Endodermal cell (in vitro differentiated cells): ENCODE results near the gene MIB2. TPM values are rescaled to one million over a fixed set of nuclear protein-coding genes. Genes with fewer than 3 reads are reported as not detected.
A peak's percentile ranks its signal among the peaks of the same experiment; 100 is the strongest.

ENCODE experiments used
- DNase-seq: peaks from one replicate; pipeline ENCODE4 v3.0.0-alpha.2; 2017
- H3K27ac ChIP-seq: 2 replicates; pipeline ENCODE4 v1.5.1; 2013; ENCODE audit warnings: mild to moderate bottlenecking, low read depth, low read length, moderate library complexity
- H3K27me3 ChIP-seq: 2 replicates; pipeline ENCODE4 v1.6.1; 2013; ENCODE audit warnings: mild to moderate bottlenecking, low read length, moderate library complexity; ENCODE audit not compliant: insufficient read depth, control insufficient read depth, poor library complexity, severe bottlenecking
- H3K36me3 ChIP-seq: 2 replicates; pipeline ENCODE4 v1.7.0; 2013; ENCODE audit warnings: mild to moderate bottlenecking, low read length, moderate library complexity; ENCODE audit not compliant: control insufficient read depth, insufficient read depth
- H3K4me1 ChIP-seq: one replicate; pipeline ENCODE4 v1.7.0; 2013; ENCODE audit warnings: low read length; ENCODE audit not compliant: control insufficient read depth, insufficient read depth
- H3K4me3 ChIP-seq: 2 replicates; pipeline ENCODE4 v1.5.1; 2013; ENCODE audit warnings: mild to moderate bottlenecking, low read length, moderate library complexity
- H3K9ac ChIP-seq: 2 replicates; pipeline ENCODE4 v1.6.1; 2013; ENCODE audit warnings: mild to moderate bottlenecking, low read length, moderate library complexity; ENCODE audit not compliant: poor library complexity, severe bottlenecking; ENCODE audit errors: extremely low read depth
- H3K9me3 ChIP-seq: 2 replicates; pipeline ENCODE4 v1.6.1; 2013; ENCODE audit warnings: mild to moderate bottlenecking, low read length, moderate library complexity; ENCODE audit not compliant: control insufficient read depth
- H3K27ac Mint-ChIP-seq: 2 replicates; pipeline ENCODE4 v1.8.0; 2020; ENCODE audit warnings: mixed read lengths
- H3K27me3 Mint-ChIP-seq: 2 replicates; pipeline ENCODE4 v1.8.0; 2021; ENCODE audit warnings: mild to moderate bottlenecking, mixed read lengths; ENCODE audit not compliant: insufficient read depth
- H3K36me3 Mint-ChIP-seq: 2 replicates; pipeline ENCODE4 v1.8.0; 2020; ENCODE audit warnings: low read depth, mixed read lengths
- H3K4me1 Mint-ChIP-seq: 2 replicates; pipeline ENCODE4 v1.8.0; 2020; ENCODE audit warnings: mixed read lengths
- H3K4me3 Mint-ChIP-seq: 2 replicates; pipeline ENCODE4 v1.8.0; 2020; ENCODE audit warnings: mild to moderate bottlenecking, moderate library complexity, mixed read lengths
- H3K9me3 Mint-ChIP-seq: 2 replicates; pipeline ENCODE4 v1.8.0; 2020; ENCODE audit warnings: mild to moderate bottlenecking, mixed read lengths
- WGBS, 2 experiments: methylation state at CpG; one replicate each; pipeline versions ENCODE4 v1.1.5 to v1.1.7; 2013; ENCODE audit warnings: missing lambda C conversion rate in 2 of 2, mixed read lengths in 1 of 2; ENCODE audit not compliant: insufficient coverage in 1 of 2, insufficient read length in 1 of 2; 5-methylcytosine and 5-hydroxymethylcytosine counted together
- total RNA-seq, 2 donors: library from RNA; stranded (reverse); fragmentation: NEBNext Ultra II Directional in 1 of 2; extraction: Animal tissue kit (Norgen Biotek cat#: 25700) in 1 of 2; gene quantifications; 2 replicates in 1 of 2; 3 replicates in 1 of 2; pipeline ENCODE4 v1.2.1, GENCODE V29; 2021
- TF ChIP-seq, protein P1 (sequence below): fragments of 200-600 bp; sonication (generic); conservative IDR thresholded peaks from 2 replicates; pipeline ENCODE4 v1.5.0; 2021; ENCODE audit warnings: antibody characterized with exemption, mild to moderate bottlenecking

Gene MIB2
- total RNA-seq, 2 donors from 2014 or later, result 77.4 to 97.9 TPM

DNA sequence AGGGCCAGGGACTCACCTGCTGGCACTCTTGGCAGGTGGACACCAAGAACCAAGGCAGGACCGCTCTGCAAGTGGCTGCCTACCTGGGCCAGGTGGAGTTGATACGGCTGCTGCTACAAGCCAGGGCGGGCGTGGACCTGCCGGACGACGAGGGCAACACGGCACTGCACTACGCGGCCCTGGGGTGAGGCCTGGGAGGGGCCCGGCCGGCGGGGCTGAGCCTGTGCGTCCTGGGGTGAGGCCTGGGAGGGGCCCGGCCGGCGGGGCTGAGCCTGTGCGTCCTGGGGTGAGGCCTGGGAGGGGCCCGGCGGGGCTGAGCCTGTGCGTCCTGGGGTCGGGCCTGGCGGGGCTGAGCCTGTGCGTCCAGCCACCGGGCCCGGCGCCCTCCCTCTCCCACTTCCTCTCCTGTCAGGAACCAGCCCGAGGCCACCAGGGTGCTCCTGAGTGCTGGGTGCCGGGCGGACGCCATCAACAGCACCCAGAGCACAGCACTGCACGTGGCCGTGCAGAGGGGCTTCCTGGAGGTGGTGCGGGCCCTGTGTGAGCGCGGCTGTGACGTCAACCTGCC is 12.0 kb downstream of the MIB2 start:
- Histone ChIP-seq H3K4me1 (no peaks in the 10 kb centered on the region), H3K4me3 (no peak overlapping the region), H3K9me3 (no peaks in the 10 kb centered on the region), H3K27me3 (peaks cover 13% of the 10 kb centered on the region), H3K27ac (no peak overlapping the region), H3K9ac (no peak overlapping the region), H3K36me3 (no peaks in the 10 kb centered on the region)
- Mint-ChIP-seq H3K27me3 (peaks cover 12% of the 10 kb centered on the region), H3K27ac (no peak overlapping the region), H3K4me1 (no peaks in the 10 kb centered on the region), H3K4me3 (no peak overlapping the region), H3K36me3 (peaks cover 4% of the 10 kb centered on the region), H3K9me3 (peaks cover 2% of the 10 kb centered on the region)
- WGBS, 2 experiments, result 89 to 95% methylated on average over 16 to 37 of the region's 37 CpGs
- TF ChIP-seq, protein P1, sequence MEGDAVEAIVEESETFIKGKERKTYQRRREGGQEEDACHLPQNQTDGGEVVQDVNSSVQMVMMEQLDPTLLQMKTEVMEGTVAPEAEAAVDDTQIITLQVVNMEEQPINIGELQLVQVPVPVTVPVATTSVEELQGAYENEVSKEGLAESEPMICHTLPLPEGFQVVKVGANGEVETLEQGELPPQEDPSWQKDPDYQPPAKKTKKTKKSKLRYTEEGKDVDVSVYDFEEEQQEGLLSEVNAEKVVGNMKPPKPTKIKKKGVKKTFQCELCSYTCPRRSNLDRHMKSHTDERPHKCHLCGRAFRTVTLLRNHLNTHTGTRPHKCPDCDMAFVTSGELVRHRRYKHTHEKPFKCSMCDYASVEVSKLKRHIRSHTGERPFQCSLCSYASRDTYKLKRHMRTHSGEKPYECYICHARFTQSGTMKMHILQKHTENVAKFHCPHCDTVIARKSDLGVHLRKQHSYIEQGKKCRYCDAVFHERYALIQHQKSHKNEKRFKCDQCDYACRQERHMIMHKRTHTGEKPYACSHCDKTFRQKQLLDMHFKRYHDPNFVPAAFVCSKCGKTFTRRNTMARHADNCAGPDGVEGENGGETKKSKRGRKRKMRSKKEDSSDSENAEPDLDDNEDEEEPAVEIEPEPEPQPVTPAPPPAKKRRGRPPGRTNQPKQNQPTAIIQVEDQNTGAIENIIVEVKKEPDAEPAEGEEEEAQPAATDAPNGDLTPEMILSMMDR, result no peak
- DNase-seq, result peak; percentile 50

DNA sequence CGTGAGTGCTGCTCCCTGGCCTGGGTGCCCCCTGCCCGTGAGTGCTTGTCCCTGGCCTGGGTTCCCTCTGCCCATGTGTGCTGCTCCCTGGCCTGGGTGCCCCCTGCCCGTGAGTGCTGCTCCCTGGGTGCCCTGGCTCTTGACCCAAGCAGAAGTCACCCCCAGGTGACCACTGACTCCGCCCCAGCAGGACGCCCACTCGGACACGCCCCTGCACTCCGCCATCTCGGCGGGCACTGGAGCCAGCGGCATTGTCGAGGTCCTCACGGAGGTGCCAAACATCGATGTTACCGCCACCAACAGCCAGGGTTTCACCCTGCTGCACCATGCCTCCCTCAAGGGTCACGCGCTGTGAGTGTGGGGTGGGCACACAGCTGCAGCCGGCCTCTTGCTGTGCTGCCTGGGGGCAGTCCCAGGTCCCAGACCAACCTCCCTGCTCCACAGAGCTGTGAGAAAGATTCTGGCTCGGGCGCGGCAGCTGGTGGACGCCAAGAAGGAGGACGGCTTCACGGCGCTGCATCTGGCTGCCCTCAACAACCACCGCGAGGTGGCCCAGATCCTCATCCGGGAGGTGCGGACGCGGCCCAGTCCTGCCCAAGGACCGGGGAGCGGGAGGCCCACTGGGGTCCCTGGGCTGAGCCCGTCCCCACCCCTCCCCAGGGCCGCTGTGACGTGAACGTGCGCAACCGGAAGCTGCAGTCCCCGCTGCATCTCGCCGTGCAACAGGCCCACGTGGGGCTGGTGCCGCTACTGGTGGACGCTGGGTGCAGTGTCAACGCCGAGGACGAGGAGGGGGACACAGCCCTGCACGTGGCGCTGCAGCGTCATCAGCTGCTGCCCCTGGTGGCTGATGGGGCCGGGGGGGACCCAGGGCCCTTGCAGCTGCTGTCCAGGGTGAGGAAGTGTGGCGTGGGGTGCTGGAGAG is 12.8 kb downstream of the MIB2 start:
- H3K9me3 ChIP-seq, result no peaks in the 10 kb centered on the region
- Mint-ChIP-seq H3K36me3 (peaks cover 2% of the 10 kb centered on the region), H3K27me3 (peaks cover 12% of the 10 kb centered on the region), H3K4me1 (no peaks in the 10 kb centered on the region), H3K4me3 (no peak overlapping the region), H3K27ac (no peak overlapping the region), H3K9me3 (peaks cover 2% of the 10 kb centered on the region)
- no peak overlapping the region for H3K9ac ChIP-seq
- peak; percentile 48 for DNase-seq
- TF ChIP-seq, protein P1, result no peak
- H3K36me3 ChIP-seq, result no peaks in the 10 kb centered on the region
- no peak overlapping the region for H3K27ac ChIP-seq
- H3K4me3 ChIP-seq, result no peak overlapping the region
- 95 to 96% methylated on average over 32 to 53 of the region's 53 CpGs for WGBS, 2 experiments
- peaks cover 14% of the 10 kb centered on the region for H3K27me3 ChIP-seq
- no peaks in the 10 kb centered on the region for H3K4me1 ChIP-seq

DNA sequence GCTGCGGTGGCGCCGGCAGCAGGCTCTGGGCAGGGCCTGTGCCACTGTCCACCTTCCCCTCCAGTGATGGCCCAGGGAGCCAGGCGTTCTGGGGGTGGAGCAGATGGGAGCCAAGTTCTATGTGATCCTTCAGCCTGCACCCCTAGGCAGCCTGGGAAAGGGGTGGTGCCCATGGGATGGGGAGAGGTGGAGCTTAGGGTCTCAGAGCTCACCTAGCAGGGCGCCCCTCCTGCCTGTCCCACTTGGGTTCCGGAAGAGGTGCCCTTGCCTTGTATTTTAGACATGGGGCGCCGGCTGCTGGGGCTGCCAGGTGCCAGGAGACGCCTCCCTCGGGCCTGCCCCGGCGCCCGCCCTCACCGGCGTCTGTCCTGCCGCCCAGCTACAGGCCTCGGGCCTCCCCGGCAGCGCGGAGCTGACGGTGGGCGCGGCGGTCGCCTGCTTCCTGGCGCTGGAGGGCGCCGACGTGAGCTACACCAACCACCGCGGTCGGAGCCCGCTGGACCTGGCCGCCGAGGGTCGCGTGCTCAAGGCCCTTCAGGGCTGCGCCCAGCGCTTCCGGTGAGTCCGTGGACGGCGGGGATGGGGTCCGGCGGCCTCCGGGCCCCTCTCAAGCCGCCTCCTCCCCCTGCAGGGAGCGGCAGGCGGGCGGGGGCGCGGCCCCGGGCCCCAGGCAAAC is 13.6 kb downstream of the MIB2 start:
- Histone ChIP-seq H3K4me1 (no peaks in the 10 kb centered on the region), H3K4me3 (no peak overlapping the region), H3K9me3 (no peaks in the 10 kb centered on the region), H3K27me3 (peaks cover 14% of the 10 kb centered on the region), H3K9ac (no peak overlapping the region), H3K27ac (no peak overlapping the region), H3K36me3 (no peaks in the 10 kb centered on the region)
- Mint-ChIP-seq H3K36me3 (peaks cover 2% of the 10 kb centered on the region), H3K4me1 (no peaks in the 10 kb centered on the region), H3K27me3 (peaks cover 12% of the 10 kb centered on the region), H3K9me3 (peaks cover 2% of the 10 kb centered on the region), H3K4me3 (no peak overlapping the region), H3K27ac (no peak overlapping the region)
- 93 to 95% methylated on average over 44 to 53 of the region's 53 CpGs for WGBS, 2 experiments
- DNase-seq, result peak; percentile 86
- TF ChIP-seq, protein P1, result peak; percentile 10
